NT2/D1 (cell line): ENCODE data around the gene MYBPC3.

Experiments
- SUZ12 ChIP-seq: IDR thresholded peaks from 2 replicates; pipeline ENCODE4 v1.6.1; 2011; ENCODE audit not compliant: insufficient read length, insufficient read depth; ENCODE audit errors: extremely low read depth
- YY1 ChIP-seq: IDR thresholded peaks from 2 replicates; pipeline ENCODE4 v1.6.1; 2011; ENCODE audit not compliant: insufficient read length, insufficient read depth
- ZNF274 ChIP-seq: IDR thresholded peaks from 2 replicates; pipeline ENCODE4 v1.6.1; 2011; ENCODE audit warnings: mild to moderate bottlenecking, low read depth, low read length

DNA sequence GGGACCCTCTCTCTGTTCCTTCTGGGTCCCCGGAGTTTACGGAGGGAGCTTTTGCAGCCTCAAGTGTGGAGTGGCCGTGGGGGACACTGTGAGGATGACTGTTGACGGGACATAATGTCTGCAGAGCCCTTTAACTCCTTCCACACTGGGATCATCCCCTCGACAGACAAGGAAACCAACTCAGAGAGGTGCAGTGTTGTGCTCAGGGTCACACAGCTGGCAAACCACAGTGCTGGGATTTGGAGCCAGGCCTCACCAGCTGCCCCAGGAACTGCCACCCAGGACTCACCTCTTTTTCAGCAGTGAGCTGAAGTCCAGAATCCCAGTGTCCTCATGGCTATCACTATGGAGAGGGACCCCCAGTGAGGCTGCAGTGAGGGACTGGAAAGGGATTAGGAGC lies 5.4 kb downstream of the MYBPC3 start:
- TF ChIP-seq YY1: no peak
- no peak for TF ChIP-seq ZNF274
- no peak for TF ChIP-seq SUZ12
